ENCODE measurements around the gene STEEP1.
"Not testable (repeated sequence)": the region's sequence is repeated elsewhere in the genome, so short reads cannot be mapped to it uniquely, and the experiment has no call there.

The STEEP1 gene

DNA sequence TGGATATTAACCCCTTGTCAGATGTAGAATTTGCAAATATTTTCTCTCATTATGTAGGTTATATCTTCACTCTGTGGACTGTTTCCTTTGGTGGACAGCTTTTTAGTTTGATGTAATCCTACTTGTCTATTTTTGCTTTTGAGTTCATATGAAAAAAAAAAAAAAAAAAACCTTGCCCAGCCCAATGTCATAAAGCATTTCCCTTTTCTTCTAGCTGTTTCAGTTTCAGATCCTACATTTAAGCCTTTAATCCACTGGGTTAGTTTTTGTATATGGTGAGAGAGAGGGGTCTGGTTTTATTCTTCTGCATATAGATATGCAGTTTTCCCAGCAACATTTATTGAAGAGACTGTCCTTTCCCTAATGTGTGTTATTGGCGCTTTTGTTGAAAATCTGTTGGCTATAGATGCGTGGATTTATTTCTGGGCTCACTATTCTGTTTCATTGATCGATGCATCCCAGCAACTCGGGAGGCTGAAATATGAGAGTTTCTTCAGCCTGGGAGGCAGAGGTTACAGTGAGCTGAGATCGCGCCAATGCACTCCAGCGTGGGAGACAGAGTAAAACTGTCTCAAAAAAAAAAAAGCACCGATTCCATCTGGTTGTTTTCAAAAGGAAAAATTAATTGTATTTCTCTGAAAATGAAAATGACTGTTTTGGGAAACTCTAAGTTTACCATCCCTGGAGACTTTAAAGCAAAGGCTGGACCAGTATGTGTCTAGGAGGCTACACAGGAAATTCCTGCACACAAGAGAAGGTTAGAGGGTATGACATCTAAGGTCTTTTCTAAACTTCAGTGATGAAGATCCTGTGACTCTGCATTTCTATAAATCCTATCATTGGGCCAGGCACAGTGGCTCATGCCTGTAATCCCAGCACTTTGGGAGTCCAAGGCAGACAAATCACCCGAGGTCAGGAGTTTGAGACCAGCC is 35.6 kb downstream of the STEEP1 start:
- DNase-seq (ENCODE audit: low read depth): no peak

DNA sequence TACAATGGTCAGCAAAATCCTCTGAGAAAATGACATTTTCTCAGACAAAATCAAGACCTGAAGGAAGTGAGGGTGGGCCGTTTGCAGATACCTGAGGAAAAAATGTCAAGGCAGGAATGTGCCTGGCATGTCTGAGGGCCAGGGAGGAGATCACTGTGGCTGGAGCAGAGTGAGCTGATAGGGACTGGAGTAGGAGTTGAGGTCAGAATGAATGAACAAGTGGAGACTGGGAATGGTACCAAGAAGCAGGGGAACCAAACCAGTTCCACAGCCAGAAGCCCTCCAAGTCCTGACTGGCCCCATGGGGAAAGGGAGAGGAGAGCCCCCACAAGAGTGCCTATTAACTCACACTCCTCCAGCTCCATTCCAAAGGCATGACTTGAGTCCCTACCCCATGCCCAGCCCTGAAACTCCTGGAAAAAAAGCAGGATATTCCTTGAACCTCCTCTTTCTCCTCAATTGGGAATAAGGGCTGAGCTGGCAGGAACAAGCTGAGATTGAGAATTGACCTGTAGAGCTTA is 41.5 kb downstream of the STEEP1 start:
- no peak for DNase-seq (ENCODE audit: low read depth)

DNA sequence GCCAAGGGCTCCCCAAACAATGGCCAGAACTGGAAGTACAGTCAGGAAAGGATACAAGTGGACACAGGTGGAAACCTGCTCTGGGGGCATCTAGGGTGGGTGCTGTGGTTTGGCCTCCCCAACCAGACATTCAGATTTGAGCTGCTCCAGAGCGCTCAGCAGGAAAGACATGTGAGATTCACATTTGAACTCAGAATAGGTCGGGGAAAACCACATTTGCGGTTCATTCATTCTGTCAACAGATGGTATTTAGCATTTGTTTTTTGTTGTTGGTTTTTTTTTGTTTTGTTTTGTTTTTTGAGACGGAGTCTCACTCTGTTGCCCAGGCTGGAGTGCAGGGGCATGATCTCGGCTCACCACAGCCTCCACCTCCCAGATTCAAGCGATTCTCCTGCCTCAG is 44.0 kb downstream of the STEEP1 start:
- no peak for DNase-seq (ENCODE audit: low read depth)

DNA sequence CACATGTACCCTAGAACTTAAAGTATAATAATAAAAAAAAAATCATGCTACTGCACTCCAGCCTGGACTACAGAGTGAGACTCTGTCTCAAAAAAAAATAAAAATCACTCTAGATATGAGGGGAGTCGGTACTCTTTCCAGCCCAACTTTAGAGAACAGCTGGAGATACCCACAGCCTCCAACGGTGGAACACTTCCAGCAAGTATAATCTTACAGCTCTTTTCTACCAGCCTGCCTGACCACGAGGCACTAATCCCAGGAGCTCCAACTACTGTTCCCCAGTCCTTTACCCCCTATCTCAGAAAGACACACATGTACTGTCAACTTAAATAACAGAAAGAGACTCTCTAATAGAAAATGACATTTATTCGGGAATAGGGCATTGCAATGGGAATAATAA is 46.8 kb downstream of the STEEP1 start:
- DNase-seq (ENCODE audit: low read depth): no peak

DNA sequence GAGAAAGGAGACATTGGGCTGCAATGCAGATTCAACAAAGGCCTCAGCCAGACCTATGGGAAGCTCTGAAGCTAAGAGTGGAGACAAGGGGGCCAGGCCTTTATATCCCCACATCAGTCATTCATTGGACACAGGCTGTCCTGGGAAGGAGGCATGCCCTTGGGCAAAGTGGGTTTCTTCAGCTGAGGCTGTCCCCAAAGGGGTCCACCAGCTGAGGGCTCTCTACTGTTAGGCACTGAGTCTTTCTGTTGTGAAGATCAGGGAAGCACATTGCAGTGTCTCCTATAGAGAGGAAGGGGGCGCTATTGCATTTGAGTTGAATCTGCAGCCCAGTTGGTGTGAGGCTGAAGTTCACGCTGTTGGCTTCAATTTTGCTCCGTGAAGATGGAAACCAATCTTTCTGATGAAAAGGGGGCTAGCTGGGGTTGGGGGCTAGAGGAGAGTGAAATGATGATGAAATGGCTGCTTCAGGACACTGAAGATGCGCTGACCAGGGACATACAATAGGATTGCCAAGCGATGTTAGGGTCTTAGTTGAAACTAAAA is 49.0 kb downstream of the STEEP1 start:
- no peak for DNase-seq (ENCODE audit: low read depth)

DNA sequence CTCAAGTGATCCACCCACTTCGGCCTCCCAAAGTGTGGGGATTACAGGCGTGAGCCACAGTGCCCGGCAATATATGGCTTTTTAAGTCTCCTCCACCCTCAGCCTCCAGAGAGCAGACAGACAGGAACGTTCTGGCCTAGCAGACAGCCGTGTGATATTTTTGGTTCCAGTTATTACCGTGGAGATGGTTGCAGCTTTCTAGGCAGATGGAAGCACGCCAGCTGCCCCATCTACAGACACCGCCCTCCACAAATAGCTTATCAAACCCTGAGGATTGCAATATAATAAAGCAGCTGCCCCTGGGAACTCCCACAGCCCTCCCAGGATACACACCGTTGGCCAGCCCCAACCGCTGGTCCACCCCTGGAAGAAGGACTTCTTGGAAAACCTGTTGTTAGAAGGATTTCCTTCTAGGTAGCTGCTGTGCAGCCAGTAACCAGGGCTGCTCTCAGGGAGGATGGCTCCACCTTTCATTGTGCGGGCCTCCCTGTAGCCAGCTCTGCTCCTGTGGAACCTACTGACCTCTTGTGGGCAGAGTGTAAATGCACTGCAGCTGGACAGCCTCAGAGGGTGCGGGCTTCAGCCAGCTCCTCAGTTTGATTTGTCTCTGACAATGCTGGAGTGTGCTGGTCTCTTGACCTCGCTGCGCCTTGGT is 52.9 kb downstream of the STEEP1 start:
- DNase-seq (ENCODE audit: low read depth): no peak

DNA sequence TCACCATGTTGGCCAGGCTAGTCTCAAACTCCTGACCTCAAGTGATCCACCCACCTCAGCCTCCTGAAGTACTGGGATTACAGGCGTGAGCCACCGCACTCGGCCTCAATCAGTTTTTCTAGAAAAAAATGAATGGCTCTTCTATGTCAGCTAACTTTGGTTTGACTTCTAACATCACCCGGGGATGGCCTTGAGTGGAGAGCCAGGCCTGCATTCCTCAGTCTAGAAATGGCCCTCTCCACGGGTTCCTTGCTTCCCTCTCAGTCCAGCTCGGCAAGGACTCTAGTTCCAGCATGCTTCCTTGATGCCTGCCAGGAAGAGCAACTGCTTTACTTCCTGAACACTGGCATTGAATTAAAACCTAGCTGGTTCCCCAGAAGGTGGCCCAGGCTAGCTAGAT is 58.0 kb downstream of the STEEP1 start:
- DNase-seq (ENCODE audit: low read depth): no peak

DNA sequence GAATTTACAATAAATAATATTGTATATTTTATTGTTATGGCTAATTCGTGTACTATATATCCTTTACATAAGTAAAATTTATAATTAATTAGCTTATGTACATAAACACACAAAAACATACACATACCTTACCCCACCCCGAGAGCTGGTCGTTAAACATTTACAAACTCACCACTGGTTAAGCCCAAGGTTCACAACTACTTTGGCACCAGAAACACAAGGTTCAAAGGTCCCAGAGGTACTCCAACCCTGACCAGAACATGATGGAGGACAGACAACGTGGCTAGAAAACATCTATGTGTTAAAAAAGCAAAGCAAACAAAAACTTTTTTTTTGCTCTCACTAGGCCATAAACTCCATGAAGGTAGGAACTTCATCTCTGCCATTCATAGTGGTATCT is 59.3 kb downstream of the STEEP1 start:
- no peak for DNase-seq (ENCODE audit: low read depth)

DNA sequence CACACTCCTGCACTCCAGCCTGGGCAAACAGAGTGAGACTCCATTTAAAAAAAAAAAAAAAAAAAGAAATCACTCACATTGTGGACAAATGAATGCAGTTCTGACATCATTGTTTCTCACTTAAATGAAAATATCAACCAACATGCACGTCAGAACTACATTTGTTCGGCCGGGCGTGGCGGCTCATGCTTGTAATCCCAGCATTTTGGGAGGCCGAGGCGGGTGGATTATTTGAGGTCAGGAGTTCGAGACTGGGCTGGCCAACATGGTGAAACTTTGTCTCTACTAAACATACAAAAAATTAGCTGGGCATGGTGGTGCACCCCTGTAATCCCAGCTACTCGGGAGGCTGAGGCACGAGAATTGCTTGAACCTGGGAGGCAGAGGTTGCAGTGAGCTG is 60.1 kb downstream of the STEEP1 start:
- DNase-seq (ENCODE audit: low read depth): not testable (repeated sequence)

DNA sequence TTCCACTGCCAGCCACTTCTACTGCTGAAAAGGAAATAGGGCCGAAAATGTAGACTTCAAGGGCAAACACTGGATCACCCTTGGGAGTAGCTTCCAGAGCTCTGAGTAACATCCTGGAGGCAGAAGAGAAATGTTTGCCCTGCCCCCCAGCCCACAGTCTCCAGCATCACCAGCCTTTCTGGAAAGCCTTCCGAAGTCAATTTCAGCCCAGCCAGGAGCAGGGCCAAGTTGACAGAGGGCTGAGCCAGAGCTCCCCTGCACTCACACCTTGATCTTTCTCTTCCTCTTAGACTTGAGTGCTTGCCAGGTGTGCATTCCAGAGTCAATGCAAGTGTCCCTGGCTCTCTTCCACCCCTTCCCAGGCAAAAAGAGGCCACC is 61.7 kb downstream of the STEEP1 start:
- no peak for DNase-seq (ENCODE audit: low read depth)

DNA sequence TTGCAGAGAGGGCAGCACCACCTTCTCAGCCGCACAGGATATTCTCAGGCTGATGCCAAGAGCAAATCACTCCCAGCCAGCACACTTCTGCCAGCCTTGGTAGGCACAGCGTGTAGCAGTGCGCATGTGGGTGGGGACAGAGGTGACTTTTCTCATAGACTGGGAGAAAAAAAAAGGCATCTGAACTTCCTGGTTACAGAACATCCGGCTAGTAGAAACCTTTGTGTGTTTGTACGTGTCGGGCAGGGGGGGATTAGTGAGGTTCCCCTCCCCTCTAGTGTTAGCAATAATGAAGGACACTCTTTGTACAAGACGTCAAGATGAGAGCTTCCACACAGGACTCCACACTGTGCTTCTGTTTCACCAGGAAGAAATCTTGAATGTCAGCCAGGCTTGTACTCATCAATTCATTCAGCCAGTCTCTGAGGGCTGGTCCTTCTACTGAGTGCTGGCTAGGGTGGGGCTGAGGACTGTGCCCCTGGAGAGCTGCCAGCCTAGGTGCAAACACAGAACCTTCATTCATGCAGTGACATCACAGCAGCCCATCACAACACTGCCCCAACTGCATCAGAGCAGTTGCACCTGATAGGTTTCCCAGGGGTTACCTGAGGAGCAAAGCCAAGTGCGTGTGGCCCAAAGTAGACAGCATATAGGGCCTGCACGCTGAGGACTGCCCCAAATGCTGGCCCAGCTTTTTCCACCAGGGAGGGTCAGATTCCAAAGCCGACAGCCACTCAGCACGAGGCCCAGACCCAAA is 62.3 kb downstream of the STEEP1 start:
- no peak for DNase-seq (ENCODE audit: low read depth)

DNA sequence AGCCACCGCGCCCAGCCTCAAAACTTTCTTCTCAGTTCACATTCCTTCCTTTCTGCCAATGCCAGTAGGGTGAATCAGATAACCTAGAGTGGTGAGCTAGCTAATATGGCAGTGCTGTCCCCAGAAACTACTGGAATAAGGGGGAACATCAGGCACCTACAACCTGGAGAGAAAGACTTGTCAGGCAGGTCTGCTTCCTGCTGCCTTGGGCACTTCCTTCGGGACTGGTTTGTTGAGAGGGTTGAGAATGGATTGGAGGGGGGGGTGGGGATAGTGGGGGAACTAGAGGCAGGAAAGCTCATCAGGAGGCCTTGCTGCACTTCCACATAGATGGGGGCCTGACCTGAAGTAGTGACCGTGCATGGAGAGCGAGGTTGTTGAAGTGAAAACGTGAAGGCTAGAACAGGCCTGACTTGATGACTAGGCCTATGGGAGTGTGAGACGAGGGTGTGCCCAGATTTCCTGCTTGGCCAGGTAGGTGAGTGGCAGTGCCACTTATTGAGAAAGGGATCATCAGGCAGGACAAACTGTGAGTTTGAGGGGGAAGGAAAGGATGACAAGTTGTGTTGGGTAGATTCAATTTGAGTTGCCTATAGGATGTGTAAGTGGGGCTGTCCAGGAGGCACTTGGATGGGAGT is 63.6 kb downstream of the STEEP1 start:
- no peak for DNase-seq (ENCODE audit: low read depth)

DNA sequence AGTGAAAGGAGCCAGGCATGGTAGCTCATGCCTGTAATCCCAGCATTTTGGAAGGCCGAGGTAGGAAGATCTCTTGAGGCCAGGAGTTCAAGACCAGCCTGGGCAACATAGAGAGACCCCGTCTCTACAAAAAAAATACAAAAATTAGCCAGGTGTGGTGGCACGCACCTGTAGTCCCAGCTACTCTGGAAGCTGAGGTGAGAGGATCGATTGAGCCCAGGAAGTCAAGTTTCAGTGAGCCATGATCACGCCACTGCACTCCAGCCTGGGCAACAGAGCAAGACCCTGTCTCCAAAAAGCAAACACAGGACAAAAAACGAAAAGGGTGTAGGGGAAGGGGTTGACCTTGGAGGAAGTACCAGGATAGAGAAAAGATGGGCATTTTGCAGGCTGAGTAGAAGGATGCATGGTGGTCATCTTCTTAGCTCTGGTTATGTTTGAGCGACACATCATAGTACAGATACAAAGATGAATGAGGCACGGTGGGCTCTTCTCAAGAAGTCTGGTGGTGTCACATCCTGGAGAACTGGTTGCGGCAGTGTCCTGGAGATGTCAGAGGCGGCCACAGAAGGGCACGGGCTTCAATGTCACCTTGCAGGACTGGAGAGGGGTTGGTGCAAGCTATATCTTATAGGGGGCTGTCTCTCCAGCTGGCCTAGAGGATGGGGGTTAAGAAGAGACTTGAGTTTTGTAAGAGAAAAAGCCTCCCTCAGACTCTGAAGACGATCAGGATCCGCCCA is 65.0 kb downstream of the STEEP1 start:
- DNase-seq (ENCODE audit: low read depth): no peak

DNA sequence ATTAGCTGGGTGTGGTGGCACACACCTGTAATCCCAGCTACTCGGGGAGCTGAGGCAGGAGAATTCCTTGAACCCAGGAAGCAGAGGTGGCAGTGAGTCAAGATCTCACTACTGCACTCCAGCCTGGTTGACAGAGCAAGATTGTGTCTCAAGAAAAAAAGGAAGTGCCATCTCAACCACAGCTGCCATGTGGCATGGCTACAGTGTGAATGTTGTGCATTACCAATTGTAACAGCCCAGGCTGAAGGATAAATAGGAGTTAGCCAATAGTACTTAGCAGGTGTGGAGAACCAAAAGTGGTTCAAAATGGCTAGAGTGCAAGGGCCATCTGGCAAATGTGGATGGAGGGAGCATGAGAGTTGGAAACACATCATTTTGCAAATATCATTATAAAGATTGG is 68.0 kb downstream of the STEEP1 start:
- DNase-seq (ENCODE audit: low read depth): no peak

DNA sequence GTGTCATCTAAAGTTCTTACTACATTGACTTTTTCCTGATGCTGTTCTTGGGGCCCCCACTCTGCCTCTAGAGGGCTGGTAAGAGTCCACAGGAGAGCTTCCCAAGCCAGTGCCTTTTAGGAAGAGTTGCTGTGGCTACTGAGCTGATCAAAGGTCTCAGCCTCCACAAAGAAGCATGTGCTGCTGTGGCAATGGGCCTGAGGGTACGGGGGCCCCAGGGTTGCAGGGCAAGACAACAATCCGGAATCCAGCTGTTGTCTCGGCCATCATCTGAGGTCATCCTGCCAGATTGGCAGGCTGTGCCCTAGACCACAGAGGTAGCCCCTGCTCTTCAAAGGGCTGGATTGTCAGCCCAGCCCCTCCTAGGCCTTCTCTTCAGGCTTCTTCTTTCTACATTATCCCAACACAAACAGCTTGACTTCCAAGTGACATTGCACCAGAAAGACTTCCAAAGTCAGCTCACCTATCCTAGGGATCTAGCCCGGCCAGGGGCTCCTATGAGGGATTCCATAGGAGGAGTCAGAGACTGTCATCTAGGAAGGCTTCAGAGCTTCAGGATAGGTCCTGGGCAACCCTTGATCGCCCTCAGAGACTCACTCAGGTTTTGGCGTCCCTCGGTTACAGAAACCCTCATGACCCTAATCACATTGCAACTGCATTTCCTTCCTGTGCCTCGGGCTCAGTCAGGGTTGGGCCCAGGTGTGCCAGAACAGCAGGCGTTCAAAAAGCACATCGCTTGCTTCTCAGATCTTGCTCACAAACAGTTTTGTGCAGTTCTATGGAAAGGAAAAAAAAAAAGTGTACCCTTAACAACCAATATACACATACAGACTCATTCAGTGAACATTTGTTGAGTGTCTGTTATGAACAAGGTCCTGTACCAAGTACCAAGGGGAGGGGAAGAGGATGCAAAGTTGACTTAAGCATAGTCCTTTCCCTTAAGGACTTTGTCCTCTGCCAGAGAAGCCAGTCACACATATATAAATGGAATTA is 69.2 kb downstream of the STEEP1 start:
- DNase-seq (ENCODE audit: low read depth): no peak

DNA sequence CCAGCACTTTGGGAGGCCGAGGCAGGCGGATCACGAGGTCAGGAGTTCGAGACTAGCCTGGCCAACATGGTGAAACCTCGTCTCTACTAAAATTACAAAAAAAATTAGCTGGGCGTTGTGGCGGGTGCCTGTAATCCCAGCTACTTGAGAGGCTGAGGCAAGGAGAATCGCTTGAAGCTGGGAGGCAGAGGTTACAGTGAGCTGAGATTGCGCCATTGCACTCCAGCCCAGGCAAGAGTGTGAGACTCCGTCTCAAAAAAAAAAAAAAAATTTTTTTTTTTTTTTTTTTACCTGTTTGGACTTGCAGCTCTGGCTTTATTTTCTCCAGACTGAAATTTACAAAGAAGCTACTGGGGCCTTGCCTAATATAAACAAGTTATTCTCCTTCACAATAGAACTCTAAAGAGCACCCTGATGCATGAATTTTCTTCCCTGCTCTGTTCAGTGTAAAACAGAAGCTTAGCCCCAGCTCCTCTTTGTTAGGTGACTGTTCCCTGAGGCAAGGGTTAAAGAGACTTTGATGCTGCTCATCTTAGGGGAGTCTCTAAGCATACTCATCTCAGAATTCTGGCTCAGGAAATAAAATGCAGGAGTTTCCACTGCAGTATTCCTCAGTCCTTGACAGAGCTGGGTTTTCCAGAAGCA is 71.2 kb downstream of the STEEP1 start:
- not testable (repeated sequence) for DNase-seq (ENCODE audit: low read depth)

DNA sequence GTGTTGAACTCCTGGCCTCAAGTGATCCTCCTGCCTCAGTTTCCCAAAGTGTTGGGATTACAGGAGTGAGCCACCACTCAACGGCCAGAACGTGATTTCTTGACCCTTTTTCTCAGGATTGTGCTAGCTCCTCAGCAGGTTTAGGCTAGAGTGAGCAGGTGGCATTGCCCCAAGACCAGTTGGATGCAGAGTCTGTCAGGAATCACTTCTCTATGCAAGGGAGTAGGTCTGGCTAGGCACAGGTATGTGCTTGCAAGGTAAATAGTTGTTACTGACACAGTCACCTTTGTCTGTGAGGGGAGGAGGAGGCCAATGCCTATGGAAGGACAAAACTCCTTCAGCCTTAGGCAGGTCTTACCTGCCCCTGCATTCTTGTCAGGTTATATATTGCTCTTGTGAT is 72.7 kb downstream of the STEEP1 start:
- DNase-seq (ENCODE audit: low read depth): no peak

DNA sequence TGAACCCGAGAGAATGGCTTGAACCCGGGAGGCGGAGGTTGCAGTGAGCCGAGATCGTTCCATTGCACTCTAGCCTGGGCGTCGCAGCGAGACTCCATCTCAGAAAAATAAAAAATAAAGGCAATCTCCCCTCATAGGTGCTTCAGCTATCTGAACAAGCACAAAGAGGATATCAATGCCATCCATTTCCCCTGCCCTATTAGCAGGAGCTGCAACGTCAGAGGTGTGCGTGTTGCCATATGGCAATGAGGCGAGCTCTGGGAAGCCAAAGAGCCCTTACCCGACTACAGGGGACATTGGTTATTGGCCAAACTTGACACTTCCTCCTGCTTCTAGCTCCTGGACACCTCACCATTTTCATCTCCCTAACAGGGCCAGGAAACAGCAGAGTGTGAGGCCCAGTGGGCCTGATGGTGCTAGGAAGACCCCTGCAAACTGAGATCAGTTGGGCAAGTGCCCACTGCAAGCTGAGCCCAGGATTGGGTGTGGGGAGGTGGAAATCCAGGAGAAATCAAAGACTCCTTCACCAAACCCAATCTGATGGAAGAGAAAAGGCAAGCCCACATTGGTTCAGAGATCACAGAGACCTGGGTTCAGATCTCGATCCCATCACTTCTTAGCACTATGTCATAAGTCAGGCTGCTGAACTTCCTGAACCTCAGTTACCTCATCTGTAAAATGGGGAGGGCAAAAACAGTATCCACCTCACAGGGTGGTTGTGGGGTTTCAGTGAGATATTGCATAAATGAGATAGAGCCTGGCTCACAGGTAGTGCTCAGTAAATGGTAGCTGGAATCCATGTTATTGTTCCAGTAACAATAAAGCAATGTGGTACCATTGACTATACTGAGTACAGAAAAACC is 75.8 kb downstream of the STEEP1 start:
- no peak for DNase-seq (ENCODE audit: low read depth)

All from stimulated activated CD8-positive, alpha-beta memory T cell treated with anti-CD3 and anti-CD28 coated beads, Interleukin-7, amount 100 ng/mL, for 24 hours (primary cell).